HG03460 (cell line): Measurements from ENCODE around the gene ANTXR2.
"Not testable (repeated sequence)": the region's sequence is repeated elsewhere in the genome, so short reads cannot be mapped to it uniquely, and the experiment has no call there.

ENCODE experiments used
- ATAC-seq: cut with Tn5 transposase; IDR thresholded peaks from one replicate; pipeline ENCODE4 v1.9.1; 2021; ENCODE audit not compliant: unreplicated experiment

ANTXR2 gene

DNA sequence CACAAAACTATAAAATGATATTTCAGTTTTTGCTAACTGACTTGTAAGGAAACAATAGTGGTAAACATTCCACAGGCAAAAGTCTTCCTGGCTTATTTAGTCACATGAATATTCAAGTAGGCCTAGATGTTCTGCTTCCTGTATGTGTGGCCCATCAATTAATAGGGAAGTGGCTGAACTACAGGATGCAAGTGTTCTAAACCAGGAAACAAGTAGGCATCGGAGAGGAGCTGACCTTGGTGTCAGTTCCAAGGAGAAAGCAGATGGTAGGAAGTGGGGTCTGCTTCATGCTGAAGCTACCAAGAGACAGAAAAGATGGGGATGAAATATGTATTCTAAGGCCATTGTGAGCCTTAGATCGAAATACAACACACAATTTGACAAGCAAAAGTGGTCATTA is 149.7 kb downstream of the ANTXR2 start:
- ATAC-seq = no peak

GRCh38 chr4:79922011-79922410 is 151.0 kb downstream of the ANTXR2 start:
- ATAC-seq = no peak

- ATAC-seq = no peak
Observed at GRCh38 chr4:79920163-79920853, 152.7 kb downstream of the ANTXR2 start.

DNA sequence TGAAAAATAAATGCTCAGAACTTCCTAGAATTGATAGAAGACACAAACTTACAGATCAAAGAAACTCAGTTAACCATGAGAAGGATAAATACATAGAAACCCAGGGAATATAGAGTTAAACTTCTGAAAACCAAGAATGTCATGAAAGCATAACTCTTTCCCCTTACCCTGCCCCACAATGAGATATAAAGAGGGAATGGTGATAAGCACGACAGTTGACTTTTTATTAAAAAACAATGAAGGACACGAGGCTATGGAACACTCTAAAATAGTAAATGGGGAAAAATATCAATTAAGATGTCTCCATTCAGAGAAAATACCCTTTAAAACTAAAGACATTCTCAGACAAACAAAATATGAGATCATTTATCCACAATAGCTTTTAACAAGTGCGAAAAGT is 154.7 kb downstream of the ANTXR2 start:
- ATAC-seq = no peak

- ATAC-seq = peak; percentile 58
Observed at GRCh38 chr4:79917246-79917645, 155.8 kb downstream of the ANTXR2 start.

DNA sequence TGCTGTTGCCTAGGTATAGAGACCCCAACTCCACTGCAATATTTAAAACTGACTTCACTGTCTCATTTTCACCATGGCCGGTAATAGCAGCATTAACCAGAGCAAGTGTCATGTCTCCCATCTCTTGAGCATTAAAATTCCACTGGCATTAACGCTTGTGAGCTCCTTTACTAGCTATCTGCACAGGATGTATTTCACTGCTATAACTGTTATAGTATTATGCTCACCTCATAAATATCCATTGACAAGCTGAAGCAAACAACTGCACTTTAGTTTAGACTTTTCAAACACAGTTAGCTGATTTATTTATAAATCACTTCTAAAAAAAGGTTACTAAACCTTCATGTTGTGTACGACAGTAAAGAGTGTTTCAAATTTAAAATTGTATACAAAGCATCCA is 157.8 kb downstream of the ANTXR2 start:
- no peak for ATAC-seq

DNA sequence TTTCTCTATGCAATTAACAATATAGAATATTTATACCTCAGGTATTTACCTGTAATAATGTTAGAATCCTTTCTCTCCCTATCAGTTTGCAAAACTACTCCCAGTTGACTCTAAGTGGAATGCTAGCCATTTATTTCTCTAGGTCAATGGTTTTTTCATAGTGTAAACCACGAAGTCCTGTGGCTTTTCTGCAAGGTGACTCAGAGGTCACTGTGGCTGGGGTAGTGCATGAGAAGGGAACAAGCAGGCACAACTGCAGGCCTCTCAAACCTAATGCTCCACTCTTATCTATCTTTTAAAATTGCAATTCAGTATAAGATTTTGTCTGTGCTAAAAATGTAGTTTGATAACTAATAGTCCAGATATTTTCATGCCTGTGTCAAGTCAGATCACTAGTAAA is 159.4 kb downstream of the ANTXR2 start:
- no peak for ATAC-seq

- ATAC-seq = no peak
Observed at GRCh38 chr4:79907001-79907400, 166.0 kb downstream of the ANTXR2 start.

- no peak for ATAC-seq
Observed at GRCh38 chr4:79906303-79906702, 166.7 kb downstream of the ANTXR2 start.

DNA sequence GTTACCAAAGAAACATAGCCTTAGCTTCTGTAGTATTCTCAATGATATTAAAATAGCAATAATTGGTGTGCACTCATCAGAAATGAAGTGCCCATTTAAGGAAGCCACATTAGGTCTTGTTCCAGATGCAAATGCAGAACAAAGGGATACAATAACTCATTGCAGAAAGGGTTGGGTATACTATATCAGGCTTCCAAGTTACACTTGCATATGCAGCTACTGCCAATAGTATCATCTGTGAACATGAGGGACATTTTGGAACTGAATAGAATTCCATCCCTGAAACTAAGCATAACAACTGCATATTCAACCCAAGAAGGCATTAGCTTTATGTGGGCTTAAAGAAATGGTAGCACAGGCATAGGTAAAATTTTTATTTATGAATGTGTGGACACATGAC is 167.8 kb downstream of the ANTXR2 start:
- no peak for ATAC-seq

DNA sequence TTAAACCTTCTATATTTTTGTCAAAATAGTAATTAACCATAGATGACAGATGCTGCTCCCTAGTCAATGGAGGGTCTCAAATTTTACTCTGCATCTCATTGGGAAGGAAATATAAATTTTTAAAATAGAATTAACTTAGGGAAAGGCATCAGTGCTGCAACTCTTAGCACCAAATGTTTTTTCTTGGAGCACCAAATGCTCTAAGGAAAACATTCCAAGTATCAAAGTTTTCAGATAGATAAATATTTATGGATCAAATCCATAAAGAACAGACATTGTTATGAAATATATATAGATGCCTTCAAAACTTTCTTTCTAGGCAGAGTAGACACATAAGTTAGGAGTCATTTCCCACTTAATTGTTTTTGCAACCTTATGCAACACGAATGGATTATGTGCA is 168.7 kb downstream of the ANTXR2 start:
- ATAC-seq = no peak

DNA sequence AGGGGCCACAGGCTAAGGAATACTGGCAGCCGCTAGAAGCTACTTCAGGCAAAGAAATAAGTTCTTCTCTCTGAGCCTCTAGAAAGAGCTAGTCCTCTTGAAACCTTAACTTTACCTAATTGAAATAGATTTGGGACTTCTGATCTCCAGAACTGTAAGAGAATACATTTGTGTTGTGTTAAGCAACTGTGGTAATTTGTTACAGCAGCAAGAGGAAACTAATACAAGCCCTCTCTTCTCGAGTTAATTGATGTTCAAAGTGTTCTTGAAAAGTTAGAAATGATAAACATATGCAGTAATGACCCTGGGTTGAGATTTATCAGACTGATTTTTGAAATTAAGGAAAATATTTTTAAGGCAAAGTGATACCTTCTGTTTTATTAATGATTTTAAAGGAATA is 172.8 kb downstream of the ANTXR2 start:
- no peak for ATAC-seq

- ATAC-seq = no peak
Observed at GRCh38 chr4:79899481-79899880, 173.5 kb downstream of the ANTXR2 start.

DNA sequence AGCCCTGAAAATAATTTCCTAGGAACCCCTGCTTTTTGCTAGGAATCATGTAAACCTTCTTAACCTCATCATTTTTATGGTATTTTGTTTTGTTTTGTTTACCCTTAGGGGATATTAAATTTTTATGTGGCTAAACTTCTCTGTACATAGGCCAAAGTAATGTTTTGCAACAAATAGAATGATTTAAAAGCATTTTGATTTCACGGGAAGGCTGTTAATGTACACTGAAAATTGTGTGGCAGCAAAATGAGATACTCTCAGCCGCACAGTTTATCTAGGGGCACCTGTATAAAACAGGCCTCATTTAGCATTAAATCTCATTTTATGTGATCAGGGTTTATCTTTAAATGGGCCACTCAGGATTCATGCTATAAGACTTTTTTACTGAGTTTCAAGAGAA is 175.0 kb downstream of the ANTXR2 start:
- no peak for ATAC-seq

DNA sequence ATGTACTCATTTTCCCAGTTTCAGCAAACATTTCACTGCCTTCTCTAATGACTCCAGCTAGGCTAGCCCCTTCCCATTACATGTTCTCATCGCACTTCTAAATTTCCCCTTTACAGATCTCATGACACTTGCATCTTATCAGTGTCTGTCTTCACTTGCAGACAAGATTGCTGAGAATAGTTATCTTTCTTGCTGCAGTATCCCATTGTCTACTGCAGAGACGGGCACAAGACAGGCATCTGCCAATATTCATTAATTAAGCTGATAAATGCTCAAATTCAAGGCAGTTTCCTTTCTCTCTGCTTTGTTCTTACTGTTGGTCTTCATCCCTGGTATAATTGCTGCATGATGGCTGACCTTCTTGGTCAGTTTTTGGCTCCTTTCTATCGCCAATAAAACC is 175.9 kb downstream of the ANTXR2 start:
- ATAC-seq = no peak

- ATAC-seq = no peak
Observed at GRCh38 chr4:79893456-79893855, 179.6 kb downstream of the ANTXR2 start.

- ATAC-seq = not testable (repeated sequence)
Observed at GRCh38 chr4:79889026-79889425, 184.0 kb downstream of the ANTXR2 start.

- no peak for ATAC-seq
Observed at GRCh38 chr4:79886557-79886956, 186.5 kb downstream of the ANTXR2 start.

DNA sequence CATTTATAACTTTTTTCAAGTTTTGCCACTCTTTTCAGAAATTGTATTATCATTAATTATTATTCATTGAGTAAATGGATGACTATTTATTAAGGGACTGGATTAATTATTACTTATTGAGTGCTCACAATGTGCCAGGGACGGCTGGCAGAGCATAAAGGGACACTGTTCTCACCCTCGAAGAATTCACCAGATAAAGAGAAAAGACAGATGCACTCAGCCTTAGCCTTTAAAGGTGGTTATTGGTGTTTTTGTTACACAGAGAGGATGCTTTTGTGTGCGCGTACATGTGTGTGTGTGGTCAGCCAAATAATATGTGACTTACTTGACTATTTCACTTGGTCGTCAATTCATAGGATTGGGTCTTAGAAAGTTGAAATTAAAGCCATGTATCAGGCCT is 187.0 kb downstream of the ANTXR2 start:
- no peak for ATAC-seq

- no peak for ATAC-seq
Observed at GRCh38 chr4:79883290-79883689, 189.7 kb downstream of the ANTXR2 start.

DNA sequence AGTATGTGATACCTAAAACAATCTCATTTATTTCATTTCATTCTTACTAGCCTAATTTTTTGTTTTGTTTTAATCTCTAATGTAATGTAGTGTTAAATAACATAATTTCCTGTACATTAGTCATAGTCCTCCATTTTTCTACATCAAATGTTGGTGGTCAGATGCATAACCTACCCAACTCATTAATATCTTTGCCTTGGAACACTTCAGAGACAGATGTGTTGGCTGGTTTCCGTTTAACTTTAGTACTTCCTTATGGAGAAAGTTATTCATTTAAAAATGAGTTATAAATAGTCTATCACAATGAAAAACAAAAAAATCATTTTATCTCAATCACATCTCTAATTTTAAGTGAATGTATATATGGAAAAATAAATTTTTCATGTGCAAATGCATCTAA is 190.2 kb downstream of the ANTXR2 start:
- no peak for ATAC-seq

DNA sequence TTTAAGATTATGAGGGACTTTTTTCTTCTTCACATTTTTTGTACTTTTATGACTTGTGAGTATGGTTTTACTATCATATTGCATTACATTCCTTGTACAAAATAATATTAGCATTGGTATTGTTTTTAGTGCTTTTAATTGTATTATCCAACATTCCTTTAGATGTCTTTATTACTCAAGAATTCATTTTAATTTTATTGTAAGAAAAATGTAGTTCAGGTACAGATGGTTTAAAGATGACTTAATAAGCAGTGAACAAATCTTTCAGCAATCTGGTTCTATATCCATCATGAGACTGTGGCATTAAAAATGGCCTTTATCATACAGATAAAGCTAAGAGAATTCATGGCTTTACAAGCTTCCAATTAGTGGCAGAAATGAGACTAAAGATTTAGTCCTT is 191.6 kb downstream of the ANTXR2 start:
- no peak for ATAC-seq

DNA sequence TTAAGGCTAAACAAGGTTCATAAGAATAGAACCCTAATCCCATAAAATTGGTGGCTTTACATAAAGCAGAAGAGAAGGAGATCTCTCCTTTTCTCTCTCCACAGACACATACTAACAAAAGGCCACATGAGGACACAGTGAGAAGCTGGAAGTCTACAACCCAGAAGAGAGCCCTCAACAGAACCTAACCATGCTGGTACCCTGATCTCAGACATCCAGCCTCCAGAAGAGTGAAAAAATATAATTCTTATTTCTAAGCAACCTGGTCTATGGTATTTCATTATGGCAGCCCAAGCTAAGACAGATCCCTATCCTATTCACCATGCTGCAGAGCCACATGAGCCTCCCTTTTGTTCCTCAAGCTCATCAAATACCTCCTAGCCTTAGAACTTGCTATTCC is 195.5 kb downstream of the ANTXR2 start:
- no peak for ATAC-seq
